B cell (primary cell): Measurements from ENCODE around the gene PGLYRP3. TPM values are rescaled to one million over a fixed set of nuclear protein-coding genes. Genes with fewer than 3 reads are reported as not detected.

Experiments
- ATAC-seq: fragments of 200-7000 bp; cut with Tn5 transposase; one replicate; pipeline ENCODE4 v1.10.0; 2021; ENCODE audit warnings: low read depth, mild to moderate bottlenecking, moderate number of reproducible peaks, moderate library complexity
- CTCF ChIA-PET: fragments of 350-600 bp; sonication (Branson Sonifier 250); formaldehyde crosslinking; loops from one replicate; lab custom pipeline; 2021; ENCODE audit warnings: antibody characterized with exemption, inconsistent platforms; lab: Charles Lee
- POLR2A ChIA-PET: fragments of 350-600 bp; sonication (Branson Sonifier 250); formaldehyde crosslinking; loops from one replicate; lab custom pipeline; 2021; ENCODE audit warnings: antibody characterized with exemption; lab: Charles Lee
- DNase-seq: peaks from one replicate; pipeline ENCODE4 v3.0.0; 2013
- H2AFZ ChIP-seq: 2 replicates; pipeline ENCODE4 v1.6.1; 2012; ENCODE audit warnings: mild to moderate bottlenecking, low read depth, low read length; ENCODE audit not compliant: insufficient read depth, poor library complexity, severe bottlenecking
- H3K27ac ChIP-seq, 2 donors: 1 replicate in 1 of 2; 2 replicates in 1 of 2; pipeline ENCODE4 v1.5.1; 2012 to 2013; ENCODE audit warnings: low read length in 2 of 2, mild to moderate bottlenecking in 2 of 2, moderate library complexity in 1 of 2
- H3K27me3 ChIP-seq, 4 experiments: fragments of 200-600 bp in 1 of 4; sonication (generic) in 1 of 4; replicated peaks in 1 of 4; 1 replicate in 2 of 4; 2 replicates in 2 of 4; pipeline versions ENCODE4 v1.6.1 to v1.7.0; 2013 to 2016; ENCODE audit warnings: low read length in 3 of 4, mild to moderate bottlenecking in 2 of 4, mixed read lengths in 1 of 4, moderate library complexity in 1 of 4; ENCODE audit not compliant: insufficient read depth in 4 of 4, control insufficient read depth in 3 of 4; ENCODE audit errors: control extremely low read depth in 1 of 4
- H3K36me3 ChIP-seq, 2 experiments: replicated peaks in 1 of 2; 1 replicate in 1 of 2; 2 replicates in 1 of 2; pipeline versions ENCODE4 v1.6.1 to v1.7.1; 2013; ENCODE audit warnings: low read length in 1 of 2; ENCODE audit not compliant: insufficient read depth in 2 of 2, control insufficient read depth in 1 of 2; ENCODE audit errors: control extremely low read depth in 1 of 2, extremely low read depth in 1 of 2
- H3K4me1 ChIP-seq, 2 donors: fragments of 200-600 bp in 1 of 2; sonication (generic) in 1 of 2; 1 replicate in 1 of 2; 2 replicates in 1 of 2; pipeline versions ENCODE4 v1.5.1 to v1.6.1; 2013 to 2017; ENCODE audit warnings: low read length in 2 of 2; ENCODE audit not compliant: control insufficient read depth in 2 of 2, insufficient read depth in 2 of 2
- H3K4me2 ChIP-seq: replicated peaks from 2 replicates; pipeline ENCODE3; 2012; ENCODE audit warnings: mild to moderate bottlenecking, low read depth, low read length; ENCODE audit not compliant: poor library complexity, severe bottlenecking
- H3K4me3 ChIP-seq, 5 experiments: fragments of 200-600 bp in 1 of 5; sonication (generic) in 1 of 5; 1 replicate in 3 of 5; 2 replicates in 2 of 5; pipeline versions ENCODE4 v1.5.1 to v1.7.0; 2011 to 2016; ENCODE audit warnings: low read length in 4 of 5, mild to moderate bottlenecking in 4 of 5, low read depth in 2 of 5, control low read depth in 1 of 5, moderate library complexity in 1 of 5; ENCODE audit not compliant: insufficient read depth in 1 of 5; ENCODE audit errors: control extremely low read depth in 1 of 5, extremely low read depth in 1 of 5
- H3K79me2 ChIP-seq: fragments of 200-600 bp; sonication (generic); one replicate; pipeline ENCODE4 v1.6.0; 2016; ENCODE audit warnings: low read length; ENCODE audit not compliant: control insufficient read depth, insufficient read depth
- H3K9ac ChIP-seq: fragments of 200-600 bp; sonication (generic); 2 replicates; pipeline ENCODE4 v1.6.1; 2017; ENCODE audit warnings: mild to moderate bottlenecking, low read length, moderate library complexity
- H3K9me3 ChIP-seq, 3 donors: one replicate each; pipeline versions ENCODE4 v1.6.1 to v1.7.1; 2013; ENCODE audit warnings: low read length in 2 of 3; ENCODE audit not compliant: control insufficient read depth in 2 of 3, insufficient read depth in 1 of 3; ENCODE audit errors: control extremely low read depth in 1 of 3
- H4K20me1 ChIP-seq: 2 replicates; pipeline ENCODE4 v1.6.0; 2012; ENCODE audit warnings: mild to moderate bottlenecking, low read length; ENCODE audit not compliant: insufficient read depth, control insufficient read depth, poor library complexity, severe bottlenecking
- H3K27ac Mint-ChIP-seq: one replicate; pipeline ENCODE4 v1.8.0; 2021; ENCODE audit warnings: mixed read lengths
- H3K27me3 Mint-ChIP-seq: one replicate; pipeline ENCODE4 v1.8.0; 2021; ENCODE audit warnings: mixed read lengths
- H3K4me1 Mint-ChIP-seq: one replicate; pipeline ENCODE4 v1.8.0; 2021; ENCODE audit warnings: mixed read lengths
- H3K4me3 Mint-ChIP-seq: one replicate; pipeline ENCODE4 v1.8.0; 2021; ENCODE audit warnings: mixed read lengths
- H3K9me3 Mint-ChIP-seq: one replicate; pipeline ENCODE4 v1.8.0; 2022; ENCODE audit warnings: mixed read lengths; ENCODE audit not compliant: insufficient read depth
- EZH2 ChIP-seq: IDR thresholded peaks from 2 replicates; pipeline ENCODE4 v1.6.1; 2012; ENCODE audit warnings: borderline replicate concordance, low read depth, mild to moderate bottlenecking, moderate library complexity, low read length; ENCODE audit not compliant: insufficient read depth, poor library complexity, severe bottlenecking
- WGBS: methylation state at CpG from one replicate; pipeline ENCODE4 v1.1.5; 2013; ENCODE audit warnings: missing lambda C conversion rate; ENCODE audit not compliant: insufficient coverage; 5-methylcytosine and 5-hydroxymethylcytosine counted together
- intact Hi-C: fragments of 100-400 bp; cut with micrococcal nuclease; formaldehyde crosslinking; loops from one replicate; pipeline ENCODE4 v1.10.0; 2022
- polyA plus RNA-seq: library from polyadenylated mRNA; depleted of rRNA; stranded (reverse); fragments of >200 nt; gene quantifications from 2 replicates; pipeline ENCODE4 v1.2.3, GENCODE V29; 2012
- total RNA-seq, 2 donors: library from RNA; stranded (reverse); fragments of 120-200 nt in 1 of 2; gene quantifications; 1 replicate in 1 of 2; 2 replicates in 1 of 2; pipeline versions ENCODE4 v1.2.3 to v1.2.4, GENCODE V29; 2013 to 2022
- TF ChIP-seq, protein P1 (sequence below): fragments of 200-600 bp; IDR thresholded peaks from one replicate; pipeline ENCODE4 v1.8.0; 2022; ENCODE audit warnings: antibody characterized with exemption, mild to moderate bottlenecking

Gene PGLYRP3
- total and polyA plus RNA-seq, 2 donors (not counting 1 experiment from before 2014, with no cell fraction given), result not detected

DNA sequence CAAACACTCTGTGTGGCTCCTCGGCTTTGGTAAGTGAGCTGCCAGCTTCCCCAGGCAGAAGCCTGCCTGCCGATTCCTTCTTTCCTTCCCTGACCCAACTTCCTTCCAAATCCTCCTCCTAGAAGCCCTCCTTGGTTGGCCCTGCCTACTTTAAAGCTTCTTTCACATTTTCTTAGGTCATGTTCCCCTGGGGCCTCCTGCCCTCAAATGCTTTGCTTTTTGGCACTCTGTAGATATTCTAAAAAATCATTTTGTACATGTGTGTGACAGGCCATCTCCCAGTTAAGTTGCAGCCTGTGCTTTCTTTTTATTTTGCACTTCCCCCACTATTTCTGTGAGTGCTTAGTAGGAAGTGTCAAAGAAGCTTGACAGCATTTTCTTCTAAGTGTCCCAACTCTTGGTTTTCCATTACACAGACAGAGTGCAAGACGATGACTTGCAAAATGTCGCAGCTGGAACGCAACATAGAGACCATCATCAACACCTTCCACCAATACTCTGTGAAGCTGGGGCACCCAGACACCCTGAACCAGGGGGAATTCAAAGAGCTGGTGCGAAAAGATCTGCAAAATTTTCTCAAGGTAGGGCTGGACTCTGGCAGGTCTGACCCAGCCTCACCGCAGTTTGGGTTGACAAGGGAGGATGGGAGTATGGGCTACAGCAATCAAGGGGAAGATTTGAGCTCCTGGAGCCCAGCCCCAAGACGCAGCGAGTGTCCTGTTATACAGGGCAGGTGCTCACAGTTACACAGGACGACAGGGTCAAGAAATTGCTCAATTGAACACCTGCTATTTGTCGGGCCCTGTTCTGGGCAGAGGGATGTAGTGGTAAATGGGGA, 45.3 kb upstream of the PGLYRP3 start, which contains the start of gene S100A9:
TSS of gene S100A9 (plus strand) at position 2 of the 838 bp plus-strand sequence. CDS start at position 432, 430 bp downstream.
- TF ChIP-seq, protein P1, sequence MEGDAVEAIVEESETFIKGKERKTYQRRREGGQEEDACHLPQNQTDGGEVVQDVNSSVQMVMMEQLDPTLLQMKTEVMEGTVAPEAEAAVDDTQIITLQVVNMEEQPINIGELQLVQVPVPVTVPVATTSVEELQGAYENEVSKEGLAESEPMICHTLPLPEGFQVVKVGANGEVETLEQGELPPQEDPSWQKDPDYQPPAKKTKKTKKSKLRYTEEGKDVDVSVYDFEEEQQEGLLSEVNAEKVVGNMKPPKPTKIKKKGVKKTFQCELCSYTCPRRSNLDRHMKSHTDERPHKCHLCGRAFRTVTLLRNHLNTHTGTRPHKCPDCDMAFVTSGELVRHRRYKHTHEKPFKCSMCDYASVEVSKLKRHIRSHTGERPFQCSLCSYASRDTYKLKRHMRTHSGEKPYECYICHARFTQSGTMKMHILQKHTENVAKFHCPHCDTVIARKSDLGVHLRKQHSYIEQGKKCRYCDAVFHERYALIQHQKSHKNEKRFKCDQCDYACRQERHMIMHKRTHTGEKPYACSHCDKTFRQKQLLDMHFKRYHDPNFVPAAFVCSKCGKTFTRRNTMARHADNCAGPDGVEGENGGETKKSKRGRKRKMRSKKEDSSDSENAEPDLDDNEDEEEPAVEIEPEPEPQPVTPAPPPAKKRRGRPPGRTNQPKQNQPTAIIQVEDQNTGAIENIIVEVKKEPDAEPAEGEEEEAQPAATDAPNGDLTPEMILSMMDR, result no peak
- TF ChIP-seq EZH2, result no peak
- peaks cover 10 to 12% of the 10 kb centered on the region in 2 donors for H3K4me1 ChIP-seq
- no peaks in the 10 kb centered on the region for H4K20me1 ChIP-seq
- POLR2A ChIA-PET, result no interaction called here
- CTCF ChIA-PET, result interaction anchor here (4.9 kb wide), 1 partner anchor 137 kb away, joined by 22 read pairs; no protein-coding TSS in a partner anchor
- Mint-ChIP-seq H3K27me3 (peaks cover 47% of the 10 kb centered on the region), H3K27ac (no peak within 1 kb of the TSS), H3K9me3 (no peaks in the 10 kb centered on the region), H3K4me1 (peaks cover 20% of the 10 kb centered on the region), H3K4me3 (peak within 1 kb of the TSS; percentile 30)
- peak within 1 kb of the TSS; percentile 40 for H3K4me2 ChIP-seq
- no peaks in the 10 kb centered on the region for H3K79me2 ChIP-seq
- H3K27me3 ChIP-seq, result peaks cover 0 to 6% (median 2%) of the 10 kb centered on the region in 4 experiments
- peak within 1 kb of the TSS; percentile 21 for H2AFZ ChIP-seq
- WGBS, result 52% methylated on average over 8 of the region's 11 CpGs
- peak within 1 kb of the TSS in 1 of 5 experiments; percentile 73 for H3K4me3 ChIP-seq
- no peak for DNase-seq
- intact Hi-C loops, result no loop called here
- H3K9me3 ChIP-seq, result no peaks in the 10 kb centered on the region
- H3K9ac ChIP-seq, result no peak within 1 kb of the TSS
- H3K27ac ChIP-seq, result no peak within 1 kb of the TSS
- no peak for ATAC-seq
- no peaks in the 10 kb centered on the region for H3K36me3 ChIP-seq
